Lower leg skin (tissue), 4 donors: Measurements from ENCODE around the gene TXLNA. TPM values are rescaled to one million over a fixed set of nuclear protein-coding genes. Genes with fewer than 3 reads are reported as not detected.

Experiments used
- DNase-seq, 2 donors: peaks; one replicate each; pipeline ENCODE4 v3.0.0-alpha.2; 2019; ENCODE audit warnings: low spot score in 2 of 2
- H3K4me3 ChIP-seq: fragments of 200-600 bp; sonication (generic); 2 replicates; pipeline ENCODE4 v1.5.1; 2017; ENCODE audit warnings: mild to moderate bottlenecking, low read depth; ENCODE audit not compliant: poor library complexity, severe bottlenecking
- CTCF ChIP-seq, 3 donors: fragments of 450-650 bp; IDR thresholded peaks; one replicate each; pipeline ENCODE4 v1.5.1; 2016; ENCODE audit warnings: antibody characterized with exemption in 3 of 3, mild to moderate bottlenecking in 3 of 3, moderate library complexity in 2 of 3
- POLR2A ChIP-seq, 2 donors: fragments of 450-650 bp; IDR thresholded peaks; one replicate each; pipeline ENCODE4 v1.6.1; 2016 to 2017; ENCODE audit warnings: antibody characterized with exemption in 2 of 2, mild to moderate bottlenecking in 1 of 2, moderate library complexity in 1 of 2
- WGBS, 2 donors: methylation state at CpG; one replicate each; pipeline ENCODE4 v1.1.5; 2018; 5-methylcytosine and 5-hydroxymethylcytosine counted together
- intact Hi-C: fragments of 100-400 bp; cut with DNase I; formaldehyde crosslinking; loops from one replicate; pipeline ENCODE4 v1.15.0; 2023; ENCODE audit warnings: low total_unique reads
- total RNA-seq, 4 donors: library from RNA; depleted of rRNA; stranded (reverse); fragments of >200 nt; gene quantifications; one replicate each; pipeline ENCODE4 v1.1.0, GENCODE V29; 2016

Gene TXLNA
- total RNA-seq, 4 donors from 2014 or later = 41.1 to 62.0 (median 56.6) TPM

GRCh38 chr1:32181065-32181464, 1.6 kb downstream of the TXLNA start:
- WGBS, 2 donors = 47 to 59% methylated on average over 9 of the region's 9 CpGs
- DNase-seq = no peak
- intact Hi-C loops = no loop called here
- no peak overlapping the region for H3K4me3 ChIP-seq
- TF ChIP-seq POLR2A (IDR thresholded peaks at IDR 0.05) (no peak), CTCF (IDR thresholded peaks at IDR 0.05) (no peak)

GRCh38 chr1:32181563-32181962, 2.1 kb downstream of the TXLNA start:
- intact Hi-C loops = no loop called here
- 53 to 55% methylated on average over 5 of the region's 5 CpGs for WGBS, 2 donors
- TF ChIP-seq POLR2A (IDR thresholded peaks at IDR 0.05) (no peak), CTCF (IDR thresholded peaks at IDR 0.05) (no peak)

GRCh38 chr1:32182060-32182459, 2.6 kb downstream of the TXLNA start:
- no peak for DNase-seq
- WGBS, 2 donors = 73% methylated on average over 6 of the region's 6 CpGs
- no peak overlapping the region for H3K4me3 ChIP-seq

More at GRCh38 chr1:32181563-32181962, 2.1 kb downstream of the TXLNA start:
- no peak for DNase-seq
- H3K4me3 ChIP-seq = no peak overlapping the region

GRCh38 chr1:32184650-32185049, 5.2 kb downstream of the TXLNA start:
- TF ChIP-seq POLR2A (IDR thresholded peaks at IDR 0.05) = no peak
- TF ChIP-seq CTCF (IDR thresholded peaks at IDR 0.05) = no peak
- no peak overlapping the region for H3K4me3 ChIP-seq
- intact Hi-C loops = no loop called here
- DNase-seq = no peak

More at GRCh38 chr1:32182060-32182459, 2.6 kb downstream of the TXLNA start:
- no peak for TF ChIP-seq POLR2A (IDR thresholded peaks at IDR 0.05)
- TF ChIP-seq CTCF (IDR thresholded peaks at IDR 0.05) = no peak
- intact Hi-C loops = no loop called here

- TF ChIP-seq POLR2A (IDR thresholded peaks at IDR 0.05) (no peak), CTCF (IDR thresholded peaks at IDR 0.05) (no peak)
- no peak for DNase-seq
- intact Hi-C loops = no loop called here
- no peak overlapping the region for H3K4me3 ChIP-seq
- 92 to 98% methylated on average over 2 of the region's 2 CpGs for WGBS, 2 donors
Observed at GRCh38 chr1:32186077-32186476, 6.6 kb downstream of the TXLNA start.

GRCh38 chr1:32186491-32186890, 7.0 kb downstream of the TXLNA start:
- TF ChIP-seq CTCF (IDR thresholded peaks at IDR 0.05) (no peak), POLR2A (IDR thresholded peaks at IDR 0.05) (no peak)
- intact Hi-C loops = no loop called here
- 81 to 90% methylated on average over 2 of the region's 2 CpGs for WGBS, 2 donors
- H3K4me3 ChIP-seq = no peak overlapping the region
- no peak for DNase-seq
